OCI-LY3 (cell line): ENCODE measurements around the gene ZFP92.

Source experiments
- H2AFZ ChIP-seq: fragments of 200-600, 300-600 bp; shearing (Covaris generic); 2 replicates; pipeline ENCODE4 v1.6.0; 2014; ENCODE audit warnings: antibody characterized with exemption, low read depth, low read length
- H3K27ac ChIP-seq: fragments of 200-600, 300-600 bp; sonication (generic); 2 replicates; pipeline ENCODE4 v1.5.1; 2014; ENCODE audit warnings: mild to moderate bottlenecking, low read length, moderate library complexity, mixed read lengths
- H3K27me3 ChIP-seq: fragments of 200-600, 300-600 bp; sonication (generic); 2 replicates; pipeline ENCODE4 v1.6.1; 2014; ENCODE audit warnings: low read depth, low read length, mixed read lengths
- H3K36me3 ChIP-seq: fragments of 200-600, 300-600 bp; sonication (generic); replicated peaks from 2 replicates; pipeline ENCODE3; 2014; ENCODE audit warnings: low read depth, low read length, mixed read lengths
- H3K4me1 ChIP-seq: fragments of 300-600, 200-600 bp; sonication (generic); 2 replicates; pipeline ENCODE4 v1.6.1; 2014; ENCODE audit warnings: low read length, mixed read lengths
- H3K4me2 ChIP-seq: fragments of 200-600, 300-600 bp; sonication (generic); 2 replicates; pipeline ENCODE4 v1.6.1; 2014; ENCODE audit warnings: low read length, mixed read lengths
- H3K4me3 ChIP-seq: fragments of 300-600, 200-600 bp; sonication (generic); 2 replicates; pipeline ENCODE4 v1.5.1; 2014; ENCODE audit warnings: antibody characterized with exemption, mild to moderate bottlenecking, low read length, moderate library complexity
- H3K79me2 ChIP-seq: fragments of 300-600, 200-600 bp; shearing (Covaris generic); 2 replicates; pipeline ENCODE4 v1.6.1; 2014; ENCODE audit warnings: mild to moderate bottlenecking, low read length, mixed read lengths
- H3K9ac ChIP-seq: fragments of 300-600, 200-600 bp; shearing (Covaris generic); 2 replicates; pipeline ENCODE4 v1.6.0; 2014; ENCODE audit warnings: mild to moderate bottlenecking, low read length, moderate library complexity
- H3K9me3 ChIP-seq: fragments of 200-600, 300-600 bp; shearing (Covaris generic); 2 replicates; pipeline ENCODE4 v1.6.1; 2014; ENCODE audit warnings: low read length, mixed read lengths; ENCODE audit not compliant: insufficient read depth
- H4K20me1 ChIP-seq: fragments of 200-600, 300-600 bp; sonication (generic); 2 replicates; pipeline ENCODE4 v1.6.1; 2016; ENCODE audit warnings: low read length, mixed read lengths; ENCODE audit not compliant: insufficient read depth
- CTCF ChIP-seq: fragments of 200-600, 300-600 bp; sonication (generic); IDR thresholded peaks from 2 replicates; pipeline ENCODE4 v1.5.1; 2014; ENCODE audit warnings: antibody characterized with exemption, low read length, low read depth
- EZH2phosphoT487 ChIP-seq: fragments of 200-600 bp; shearing (Covaris generic); IDR thresholded peaks from 2 replicates; pipeline ENCODE4 v1.6.1; 2018; ENCODE audit warnings: antibody characterized with exemption, mixed run types, low read depth

ZFP92 gene

GRCh38 chrX:153366878-153367538 lies 44.3 kb upstream of the ZFP92 start:
- TF ChIP-seq EZH2phosphoT487 (no peak), CTCF (no peak)
- H3K9ac ChIP-seq, result no peak overlapping the region
- H3K9me3 ChIP-seq, result no peaks in the 10 kb centered on the region
- no peaks in the 10 kb centered on the region for H3K27me3 ChIP-seq
- no peaks in the 10 kb centered on the region for H3K36me3 ChIP-seq
- no peak overlapping the region for H3K4me2 ChIP-seq
- H3K79me2 ChIP-seq, result no peaks in the 10 kb centered on the region
- peaks cover 8% of the 10 kb centered on the region for H3K4me1 ChIP-seq
- H3K4me3 ChIP-seq, result no peak overlapping the region
- H3K27ac ChIP-seq, result no peak overlapping the region
- H2AFZ ChIP-seq, result no peak overlapping the region
- H4K20me1 ChIP-seq, result no peaks in the 10 kb centered on the region

GRCh38 chrX:153370293-153371055 lies 40.8 kb upstream of the ZFP92 start:
- Histone ChIP-seq H3K79me2 (no peaks in the 10 kb centered on the region), H3K4me1 (peaks cover 8% of the 10 kb centered on the region), H3K4me3 (no peak overlapping the region), H3K27me3 (no peaks in the 10 kb centered on the region), H3K36me3 (no peaks in the 10 kb centered on the region), H3K9ac (no peak overlapping the region), H4K20me1 (no peaks in the 10 kb centered on the region), H3K4me2 (no peak overlapping the region), H3K27ac (no peak overlapping the region), H2AFZ (no peak overlapping the region), H3K9me3 (no peaks in the 10 kb centered on the region)
- no peak for TF ChIP-seq CTCF
- no peak for TF ChIP-seq EZH2phosphoT487

- no peak overlapping the region for H3K9ac ChIP-seq
- H3K4me2 ChIP-seq, result no peak overlapping the region
- peaks cover 5% of the 10 kb centered on the region for H3K4me1 ChIP-seq
- H3K9me3 ChIP-seq, result no peaks in the 10 kb centered on the region
- no peaks in the 10 kb centered on the region for H4K20me1 ChIP-seq
- no peak for TF ChIP-seq EZH2phosphoT487
- no peak for TF ChIP-seq CTCF
- H3K27me3 ChIP-seq, result no peaks in the 10 kb centered on the region
- no peak overlapping the region for H2AFZ ChIP-seq
- no peak overlapping the region for H3K4me3 ChIP-seq
- H3K27ac ChIP-seq, result no peak overlapping the region
- no peaks in the 10 kb centered on the region for H3K36me3 ChIP-seq
- no peaks in the 10 kb centered on the region for H3K79me2 ChIP-seq
Measured at GRCh38 chrX:153371256-153371655, 40.0 kb upstream of the ZFP92 start.

DNA sequence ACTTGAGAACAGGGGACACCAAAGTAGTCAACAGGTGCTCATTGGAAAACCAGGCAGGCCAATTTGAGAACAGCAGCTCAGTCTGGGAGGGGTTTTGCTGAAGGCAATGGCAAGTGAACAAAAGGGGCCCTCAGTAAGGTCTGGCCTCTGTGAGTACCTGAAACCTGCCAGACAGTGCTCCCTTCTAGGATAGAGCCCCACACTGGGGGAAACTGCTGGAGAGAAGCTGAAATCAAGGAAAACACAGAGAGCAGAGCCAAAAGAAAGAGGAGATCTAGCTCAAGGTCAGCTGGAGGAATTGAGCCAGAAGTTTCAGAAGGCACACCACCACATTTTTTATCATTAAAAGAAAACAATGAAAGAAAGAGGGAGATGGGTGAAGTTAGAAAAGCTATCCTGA lies 38.3 kb upstream of the ZFP92 start:
- no peaks in the 10 kb centered on the region for H4K20me1 ChIP-seq
- no peak overlapping the region for H3K4me2 ChIP-seq
- H3K27ac ChIP-seq, result no peak overlapping the region
- no peaks in the 10 kb centered on the region for H3K27me3 ChIP-seq
- no peaks in the 10 kb centered on the region for H3K9me3 ChIP-seq
- H3K36me3 ChIP-seq, result no peaks in the 10 kb centered on the region
- H3K9ac ChIP-seq, result no peak overlapping the region
- H3K4me3 ChIP-seq, result no peak overlapping the region
- TF ChIP-seq EZH2phosphoT487 (no peak), CTCF (no peak)
- H3K4me1 ChIP-seq, result peaks cover 5% of the 10 kb centered on the region
- H2AFZ ChIP-seq, result no peak overlapping the region
- H3K79me2 ChIP-seq, result no peaks in the 10 kb centered on the region
